ENCODE results near the gene MZB1.

The MZB1 gene

GRCh38 chr5:139404484-139404840 lies 14.7 kb upstream of the MZB1 start:
- Histone ChIP-seq H3K9me3 (ENCODE audit: control extremely low read depth in 1 of 5, control insufficient read depth in 4 of 5, insufficient read depth in 2 of 5, low read depth in 1 of 5, low read length in 4 of 5) (no peaks in the 10 kb centered on the region), H3K36me3 (ENCODE audit: control insufficient read depth in 4 of 4, insufficient read depth in 4 of 4, low read length in 3 of 4) (peaks cover 0 to 3% (median under 1%) of the 10 kb centered on the region in 4 experiments), H3K4me1 (ENCODE audit: control extremely low read depth in 1 of 4, control insufficient read depth in 4 of 4, insufficient read depth in 4 of 4, low read length in 3 of 4) (peaks cover 15 to 27% (median 21%) of the 10 kb centered on the region in 4 experiments), H3K27me3 (replicated peaks in 2 of 5; ENCODE audit: control insufficient read depth in 4 of 5, insufficient read depth in 5 of 5, low read length in 4 of 5) (no peaks in the 10 kb centered on the region), H3K4me3 (ENCODE audit: control insufficient read depth in 1 of 7, extremely low read depth in 1 of 7, insufficient read depth in 4 of 7, low read depth in 2 of 7, low read length in 6 of 7) (peak overlapping the region in 6 of 7 experiments; percentile 69 to 82 (median 73)), H3K27ac (ENCODE audit: insufficient read depth in 1 of 2, low read depth in 1 of 2, low read length in 2 of 2, poor library complexity in 1 of 2, severe bottlenecking in 2 of 2) (peak overlapping the region; percentile 56 to 84)
- CTCF ChIA-PET, result interaction anchor here (0.9 to 4.4 kb wide), 8 partner anchors 10 to 109 kb away, joined by 3 to 60 read pairs (median 4); partner anchors contain the start of genes MZB1 and PROB1
- DNase-seq, result no peak
- POLR2A ChIA-PET, result no interaction called here
- WGBS (ENCODE audit: insufficient coverage), result 87% methylated on average over 3 of the region's 5 CpGs

- H3K27me3 ChIP-seq (replicated peaks in 2 of 5; ENCODE audit: control insufficient read depth in 4 of 5, insufficient read depth in 5 of 5, low read length in 4 of 5), result no peaks in the 10 kb centered on the region
- POLR2A ChIA-PET, result no interaction called here
- CTCF ChIA-PET, result interaction anchor here (0.9 to 4.4 kb wide), 12 partner anchors 11 to 160 kb away, joined by 3 to 60 read pairs (median 4); partner anchors contain the start of genes MZB1 and PROB1
- peak; percentile 98 to 99 (median 99) for DNase-seq
- H3K36me3 ChIP-seq (ENCODE audit: control insufficient read depth in 4 of 4, insufficient read depth in 4 of 4, low read length in 3 of 4), result peaks cover 0 to 3% (median 1%) of the 10 kb centered on the region in 4 experiments
- H3K4me3 ChIP-seq (ENCODE audit: control insufficient read depth in 1 of 7, extremely low read depth in 1 of 7, insufficient read depth in 4 of 7, low read depth in 2 of 7, low read length in 6 of 7), result peak within 1 kb of the TSS; percentile 39 to 82 (median 71)
- WGBS (ENCODE audit: insufficient coverage), result 0% methylated on average over 40 of the region's 41 CpGs
- peak within 1 kb of the TSS; percentile 56 to 84 for H3K27ac ChIP-seq (ENCODE audit: insufficient read depth in 1 of 2, low read depth in 1 of 2, low read length in 2 of 2, poor library complexity in 1 of 2, severe bottlenecking in 2 of 2)
- peaks cover 15 to 27% (median 21%) of the 10 kb centered on the region in 4 experiments for H3K4me1 ChIP-seq (ENCODE audit: control extremely low read depth in 1 of 4, control insufficient read depth in 4 of 4, insufficient read depth in 4 of 4, low read length in 3 of 4)
- H3K9me3 ChIP-seq (ENCODE audit: control extremely low read depth in 1 of 5, control insufficient read depth in 4 of 5, insufficient read depth in 2 of 5, low read depth in 1 of 5, low read length in 4 of 5), result no peaks in the 10 kb centered on the region
Measured at GRCh38 chr5:139403787-139404483, 14.2 kb upstream of the MZB1 start, which contains the start of gene SPATA24. Gene SPATA24, minus strand, starts transcription at chr5:139404089. Its CDS starts 29 bp downstream, at chr5:139404060.

GRCh38 chr5:139403418-139403786 lies 13.7 kb upstream of the MZB1 start:
- POLR2A ChIA-PET, result interaction anchor here (0.7 kb wide), 1 partner anchor 132 kb away, joined by 3 read pairs; no protein-coding TSS in a partner anchor
- CTCF ChIA-PET, result interaction anchor here (0.7 to 4.4 kb wide), 14 partner anchors 11 to 160 kb away, joined by 3 to 60 read pairs (median 4); partner anchors contain the start of genes MZB1 and PROB1
- Histone ChIP-seq H3K4me3 (ENCODE audit: control insufficient read depth in 1 of 7, extremely low read depth in 1 of 7, insufficient read depth in 4 of 7, low read depth in 2 of 7, low read length in 6 of 7) (peak overlapping the region; percentile 39 to 82 (median 71)), H3K36me3 (ENCODE audit: control insufficient read depth in 4 of 4, insufficient read depth in 4 of 4, low read length in 3 of 4) (peaks cover 0 to 3% (median 1%) of the 10 kb centered on the region in 4 experiments), H3K27me3 (replicated peaks in 2 of 5; ENCODE audit: control insufficient read depth in 4 of 5, insufficient read depth in 5 of 5, low read length in 4 of 5) (no peaks in the 10 kb centered on the region), H3K9me3 (ENCODE audit: control extremely low read depth in 1 of 5, control insufficient read depth in 4 of 5, insufficient read depth in 2 of 5, low read depth in 1 of 5, low read length in 4 of 5) (no peaks in the 10 kb centered on the region), H3K4me1 (ENCODE audit: control extremely low read depth in 1 of 4, control insufficient read depth in 4 of 4, insufficient read depth in 4 of 4, low read length in 3 of 4) (peaks cover 15 to 27% (median 21%) of the 10 kb centered on the region in 4 experiments), H3K27ac (ENCODE audit: insufficient read depth in 1 of 2, low read depth in 1 of 2, low read length in 2 of 2, poor library complexity in 1 of 2, severe bottlenecking in 2 of 2) (peak overlapping the region; percentile 56 to 84)
- peak in 2 of 3 donors; percentile 35 to 37 for DNase-seq
- WGBS (ENCODE audit: insufficient coverage), result 18% methylated on average over 7 of the region's 7 CpGs

GRCh38 chr5:139402561-139403158 lies 12.9 kb upstream of the MZB1 start:
- H3K4me1 ChIP-seq (ENCODE audit: control extremely low read depth in 1 of 4, control insufficient read depth in 4 of 4, insufficient read depth in 4 of 4, low read length in 3 of 4), result peaks cover 11 to 24% (median 19%) of the 10 kb centered on the region in 4 experiments
- no peaks in the 10 kb centered on the region for H3K9me3 ChIP-seq (ENCODE audit: control extremely low read depth in 1 of 5, control insufficient read depth in 4 of 5, insufficient read depth in 2 of 5, low read depth in 1 of 5, low read length in 4 of 5)
- H3K4me3 ChIP-seq (ENCODE audit: control insufficient read depth in 1 of 7, extremely low read depth in 1 of 7, insufficient read depth in 4 of 7, low read depth in 2 of 7, low read length in 6 of 7), result peak overlapping the region in 1 of 7 experiments; percentile 81
- 47% methylated on average over 4 of the region's 7 CpGs for WGBS (ENCODE audit: insufficient coverage)
- H3K36me3 ChIP-seq (ENCODE audit: control insufficient read depth in 4 of 4, insufficient read depth in 4 of 4, low read length in 3 of 4), result peaks cover 0 to 3% (median 1%) of the 10 kb centered on the region in 4 experiments
- H3K27me3 ChIP-seq (replicated peaks in 2 of 5; ENCODE audit: control insufficient read depth in 4 of 5, insufficient read depth in 5 of 5, low read length in 4 of 5), result no peaks in the 10 kb centered on the region
- ChIA-PET CTCF (interaction anchor here (0.7 to 4.4 kb wide), 19 partner anchors 8 to 161 kb away, joined by 3 to 60 read pairs (median 4); partner anchors contain the start of genes MZB1 and PROB1), POLR2A (interaction anchor here (0.7 to 1.2 kb wide), 3 partner anchors 10 to 131 kb away, joined by 3 read pairs; partner anchors contain the start of gene PAIP2)
- DNase-seq, result peak in 2 of 3 donors; percentile 50 to 54
- no peak overlapping the region for H3K27ac ChIP-seq (ENCODE audit: insufficient read depth in 1 of 2, low read depth in 1 of 2, low read length in 2 of 2, poor library complexity in 1 of 2, severe bottlenecking in 2 of 2)

GRCh38 chr5:139401546-139401945 lies 11.8 kb upstream of the MZB1 start:
- DNase-seq, result no peak
- H3K27me3 ChIP-seq (replicated peaks in 2 of 5; ENCODE audit: control insufficient read depth in 4 of 5, insufficient read depth in 5 of 5, low read length in 4 of 5), result no peaks in the 10 kb centered on the region
- ChIA-PET POLR2A (no interaction called here), CTCF (interaction anchor here (1.0 to 4.4 kb wide), 11 partner anchors 9 to 113 kb away, joined by 3 to 60 read pairs (median 5); partner anchors contain the start of genes MZB1 and PROB1)
- H3K4me1 ChIP-seq (ENCODE audit: control extremely low read depth in 1 of 4, control insufficient read depth in 4 of 4, insufficient read depth in 4 of 4, low read length in 3 of 4), result peaks cover 10 to 21% (median 17%) of the 10 kb centered on the region in 4 experiments
- H3K9me3 ChIP-seq (ENCODE audit: control extremely low read depth in 1 of 5, control insufficient read depth in 4 of 5, insufficient read depth in 2 of 5, low read depth in 1 of 5, low read length in 4 of 5), result no peaks in the 10 kb centered on the region
- H3K27ac ChIP-seq (ENCODE audit: insufficient read depth in 1 of 2, low read depth in 1 of 2, low read length in 2 of 2, poor library complexity in 1 of 2, severe bottlenecking in 2 of 2), result no peak overlapping the region
- no peak overlapping the region for H3K4me3 ChIP-seq (ENCODE audit: control insufficient read depth in 1 of 7, extremely low read depth in 1 of 7, insufficient read depth in 4 of 7, low read depth in 2 of 7, low read length in 6 of 7)
- WGBS (ENCODE audit: insufficient coverage), result 89% methylated on average over 8 of the region's 10 CpGs
- peaks cover 0 to 7% (median 4%) of the 10 kb centered on the region in 4 experiments for H3K36me3 ChIP-seq (ENCODE audit: control insufficient read depth in 4 of 4, insufficient read depth in 4 of 4, low read length in 3 of 4)

- Histone ChIP-seq H3K9me3 (ENCODE audit: control extremely low read depth in 1 of 5, control insufficient read depth in 4 of 5, insufficient read depth in 2 of 5, low read depth in 1 of 5, low read length in 4 of 5) (no peaks in the 10 kb centered on the region), H3K4me3 (ENCODE audit: control insufficient read depth in 1 of 7, extremely low read depth in 1 of 7, insufficient read depth in 4 of 7, low read depth in 2 of 7, low read length in 6 of 7) (no peak overlapping the region), H3K27me3 (replicated peaks in 2 of 5; ENCODE audit: control insufficient read depth in 4 of 5, insufficient read depth in 5 of 5, low read length in 4 of 5) (no peaks in the 10 kb centered on the region), H3K36me3 (ENCODE audit: control insufficient read depth in 4 of 4, insufficient read depth in 4 of 4, low read length in 3 of 4) (peaks cover 3 to 18% (median 6%) of the 10 kb centered on the region in 4 experiments), H3K4me1 (ENCODE audit: control extremely low read depth in 1 of 4, control insufficient read depth in 4 of 4, insufficient read depth in 4 of 4, low read length in 3 of 4) (peaks cover 8 to 26% (median 25%) of the 10 kb centered on the region in 4 experiments), H3K27ac (ENCODE audit: insufficient read depth in 1 of 2, low read depth in 1 of 2, low read length in 2 of 2, poor library complexity in 1 of 2, severe bottlenecking in 2 of 2) (no peak overlapping the region)
- no peak for DNase-seq
- 93% methylated on average over 3 of the region's 6 CpGs for WGBS (ENCODE audit: insufficient coverage)
- ChIA-PET POLR2A (no interaction called here), CTCF (interaction anchor here (0.6 to 1.8 kb wide), 3 partner anchors 14 to 114 kb away, joined by 3 to 5 read pairs (median 3); no protein-coding TSS in a partner anchor)
Measured at GRCh38 chr5:139399501-139400121, 9.9 kb upstream of the MZB1 start.

Measured in common myeloid progenitor, CD34-positive (primary cell).